DND-41 (cell line): ENCODE data around the gene KIAA1671.

ENCODE experiments used
- CTCF ChIP-seq: IDR thresholded peaks from 2 replicates; pipeline ENCODE4 v1.5.1; 2012; ENCODE audit warnings: borderline replicate concordance, low read length, moderate library complexity, mild to moderate bottlenecking; ENCODE audit not compliant: poor library complexity, severe bottlenecking; ENCODE audit errors: extremely low read depth
- EZH2 ChIP-seq: IDR thresholded peaks from 3 replicates; pipeline ENCODE4 v1.6.1; 2012; ENCODE audit warnings: borderline replicate concordance, low read depth, mild to moderate bottlenecking, moderate library complexity, low read length, inconsistent platforms; ENCODE audit not compliant: severe bottlenecking

- TF ChIP-seq CTCF (no peak), EZH2 (no peak)
Observed at GRCh38 chr22:25208743-25209505, 256.4 kb downstream of the KIAA1671 start.
